Neural crest cell (in vitro differentiated cells): ENCODE results near the gene GPHA2. TPM values are rescaled to one million over a fixed set of nuclear protein-coding genes. Genes with fewer than 3 reads are reported as not detected.

Source experiments
- DNase-seq: peaks from one replicate; pipeline ENCODE4 v3.0.0; 2021; ENCODE audit warnings: low read depth, mixed read lengths, low spot score
- H3K27ac Mint-ChIP-seq: one replicate; pipeline ENCODE4 v1.8.0; 2021; ENCODE audit warnings: mild to moderate bottlenecking, mixed read lengths; ENCODE audit not compliant: unreplicated experiment
- H3K27me3 Mint-ChIP-seq: 2 replicates; pipeline ENCODE4 v1.8.0; 2021; ENCODE audit warnings: low read depth, mild to moderate bottlenecking, mixed read lengths
- H3K36me3 Mint-ChIP-seq: 2 replicates; pipeline ENCODE4 v1.8.0; 2021; ENCODE audit warnings: low read depth, mild to moderate bottlenecking, mixed read lengths
- H3K4me1 Mint-ChIP-seq: 2 replicates; pipeline ENCODE4 v1.8.0; 2021; ENCODE audit warnings: mixed read lengths
- H3K4me3 Mint-ChIP-seq: one replicate; pipeline ENCODE4 v1.8.0; 2021; ENCODE audit warnings: mild to moderate bottlenecking, mixed read lengths
- H3K9me3 Mint-ChIP-seq: 2 replicates; pipeline ENCODE4 v1.8.0; 2021; ENCODE audit warnings: mixed read lengths
- CTCF ChIP-seq: fragments of 200-600 bp; sonication (generic); conservative IDR thresholded peaks from 2 replicates; pipeline ENCODE4 v1.5.0; 2021; ENCODE audit warnings: antibody characterized with exemption, mild to moderate bottlenecking
- total RNA-seq: library from RNA; stranded (reverse); gene quantifications from 2 replicates; pipeline ENCODE4 v1.2.1, GENCODE V29; 2021

The GPHA2 gene
- total RNA-seq, 1 donor from 2014 or later: not detected

- no peaks in the 10 kb centered on the region for H3K4me1 Mint-ChIP-seq
- no peak for DNase-seq
- peaks cover 19% of the 10 kb centered on the region for H3K27me3 Mint-ChIP-seq
- H3K9me3 Mint-ChIP-seq: no peaks in the 10 kb centered on the region
- no peak overlapping the region for H3K4me3 Mint-ChIP-seq
- TF ChIP-seq CTCF: no peak
- H3K36me3 Mint-ChIP-seq: no peaks in the 10 kb centered on the region
- H3K27ac Mint-ChIP-seq: no peak overlapping the region
Observed at GRCh38 chr11:64959498-64959897, 23.8 kb upstream of the GPHA2 start.

GRCh38 chr11:64954201-64954600 is 18.5 kb upstream of the GPHA2 start:
- H3K36me3 Mint-ChIP-seq: no peaks in the 10 kb centered on the region
- no peak for TF ChIP-seq CTCF
- no peak for DNase-seq
- no peak overlapping the region for H3K4me3 Mint-ChIP-seq
- H3K27ac Mint-ChIP-seq: no peak overlapping the region
- peaks cover 25% of the 10 kb centered on the region for H3K27me3 Mint-ChIP-seq
- no peaks in the 10 kb centered on the region for H3K4me1 Mint-ChIP-seq
- H3K9me3 Mint-ChIP-seq: no peaks in the 10 kb centered on the region

- DNase-seq: no peak
- TF ChIP-seq CTCF: no peak
- no peak overlapping the region for H3K27ac Mint-ChIP-seq
- no peaks in the 10 kb centered on the region for H3K4me1 Mint-ChIP-seq
- H3K36me3 Mint-ChIP-seq: no peaks in the 10 kb centered on the region
- H3K27me3 Mint-ChIP-seq: peaks cover 27% of the 10 kb centered on the region
- no peak overlapping the region for H3K4me3 Mint-ChIP-seq
- no peaks in the 10 kb centered on the region for H3K9me3 Mint-ChIP-seq
Observed at GRCh38 chr11:64951529-64951928, 15.8 kb upstream of the GPHA2 start.

- no peak overlapping the region for H3K27ac Mint-ChIP-seq
- H3K4me1 Mint-ChIP-seq: no peaks in the 10 kb centered on the region
- no peak for TF ChIP-seq CTCF
- no peak overlapping the region for H3K4me3 Mint-ChIP-seq
- DNase-seq: no peak
- no peaks in the 10 kb centered on the region for H3K9me3 Mint-ChIP-seq
- H3K27me3 Mint-ChIP-seq: peaks cover 13% of the 10 kb centered on the region
- H3K36me3 Mint-ChIP-seq: no peaks in the 10 kb centered on the region
Observed at GRCh38 chr11:64947208-64947814, 11.6 kb upstream of the GPHA2 start.

- DNase-seq: no peak
- Mint-ChIP-seq H3K36me3 (no peaks in the 10 kb centered on the region), H3K4me1 (peaks cover 11% of the 10 kb centered on the region), H3K9me3 (no peaks in the 10 kb centered on the region), H3K27ac (no peak overlapping the region), H3K27me3 (peaks cover 4% of the 10 kb centered on the region), H3K4me3 (no peak overlapping the region)
- no peak for TF ChIP-seq CTCF
Observed at GRCh38 chr11:64936539-64936938, 846 bp upstream of the GPHA2 start.
